Activated naive CD4-positive, alpha-beta T cell treated with anti-CD3 and anti-CD28 coated beads, Interleukin-2, amount 10 ng/mL, durations not matched to agents 7 days and 5 days (primary cell): ENCODE data around the gene NPHS1.

Source experiments
- CTCF ChIA-PET: fragments of 350-600 bp; sonication (Branson Sonifier 250); formaldehyde crosslinking; loops from one replicate; lab custom pipeline; 2021; ENCODE audit warnings: antibody characterized with exemption; lab: Charles Lee
- DNase-seq: peaks from one replicate; pipeline ENCODE4 v3.0.0-alpha.2; 2020
- H3K27ac Mint-ChIP-seq: one replicate; pipeline ENCODE4 v1.8.0; 2021; ENCODE audit warnings: mild to moderate bottlenecking, moderate library complexity, mixed read lengths
- H3K27me3 Mint-ChIP-seq: one replicate; pipeline ENCODE4 v1.8.0; 2021; ENCODE audit warnings: mild to moderate bottlenecking, mixed read lengths
- H3K36me3 Mint-ChIP-seq: one replicate; pipeline ENCODE4 v1.8.0; 2021; ENCODE audit warnings: mixed read lengths
- H3K4me1 Mint-ChIP-seq: one replicate; pipeline ENCODE4 v1.8.0; 2021; ENCODE audit warnings: mixed read lengths
- H3K4me3 Mint-ChIP-seq: one replicate; pipeline ENCODE4 v1.8.0; 2021; ENCODE audit warnings: mild to moderate bottlenecking, moderate library complexity, mixed read lengths
- H3K9me3 Mint-ChIP-seq: one replicate; pipeline ENCODE4 v1.8.0; 2021; ENCODE audit warnings: mixed read lengths

NPHS1 gene

GRCh38 chr19:35777086-35777841 is 75.0 kb downstream of the NPHS1 start:
- CTCF ChIA-PET: interaction anchor here (0.6 to 1.4 kb wide), 3 partner anchors 12 to 244 kb away, joined by 3 to 5 read pairs (median 4); no protein-coding TSS in a partner anchor
- peak overlapping the region; percentile 81 for H3K4me3 Mint-ChIP-seq
- no peaks in the 10 kb centered on the region for H3K9me3 Mint-ChIP-seq
- no peaks in the 10 kb centered on the region for H3K27me3 Mint-ChIP-seq
- H3K4me1 Mint-ChIP-seq: peaks cover 28% of the 10 kb centered on the region
- H3K36me3 Mint-ChIP-seq: peaks cover 33% of the 10 kb centered on the region
- H3K27ac Mint-ChIP-seq: peak overlapping the region; percentile 66
- DNase-seq: no peak

DNA sequence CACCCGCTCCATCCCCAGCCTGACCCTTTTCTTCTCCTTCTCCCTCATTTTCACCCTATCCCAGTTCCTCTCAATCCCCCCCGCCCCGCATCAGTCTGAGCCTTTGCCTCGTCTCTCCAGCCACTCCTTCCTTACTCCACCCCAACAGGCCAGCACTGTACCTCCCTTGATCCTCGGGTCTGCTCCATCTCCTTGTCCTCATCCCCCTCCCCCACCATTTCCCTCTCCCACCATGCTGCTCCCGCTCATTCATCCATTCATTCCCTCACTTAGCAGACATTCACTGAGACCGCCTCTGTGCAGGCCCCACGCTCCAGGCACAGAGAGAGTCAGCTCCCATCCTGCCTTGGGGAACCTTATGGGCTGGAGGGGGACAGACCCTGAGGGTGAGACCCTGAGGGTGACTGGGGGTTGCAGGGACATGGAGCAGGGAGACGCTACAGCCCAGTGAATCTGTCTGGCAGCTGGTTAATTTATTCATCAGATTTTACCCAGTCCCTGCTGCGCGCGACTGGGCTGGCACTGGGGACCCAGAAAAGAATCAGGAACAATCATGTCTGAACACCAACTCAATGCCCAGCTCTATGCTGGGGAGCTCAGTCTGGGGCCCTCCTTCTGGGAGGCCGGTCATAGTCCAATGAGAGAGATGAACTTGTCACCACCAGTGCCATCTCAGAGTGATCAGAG is 76.1 kb downstream of the NPHS1 start:
- Mint-ChIP-seq H3K4me1 (peaks cover 28% of the 10 kb centered on the region), H3K27me3 (no peaks in the 10 kb centered on the region), H3K9me3 (no peaks in the 10 kb centered on the region), H3K4me3 (peak overlapping the region; percentile 81), H3K36me3 (peaks cover 28% of the 10 kb centered on the region), H3K27ac (peak overlapping the region; percentile 64)
- CTCF ChIA-PET: interaction anchor here (0.6 to 1.4 kb wide), 4 partner anchors 11 to 245 kb away, joined by 3 to 5 read pairs (median 4); no protein-coding TSS in a partner anchor
- DNase-seq: no peak
